Spleen (tissue), 13 donors: ENCODE measurements around the gene PHYH. TPM values are rescaled to one million over a fixed set of nuclear protein-coding genes. Genes with fewer than 3 reads are reported as not detected.
A peak's percentile ranks its signal among the peaks of the same experiment; 100 is the strongest.

Experiments used
- DNase-seq: peaks from one replicate; pipeline ENCODE4 v3.0.0-alpha.2; 2020
- H3K27ac ChIP-seq, 8 donors: fragments of 200-600 bp; sonication (generic) in 7 of 8; 1 replicate in 4 of 8; 2 replicates in 4 of 8; pipeline versions ENCODE4 v1.5.0 to v1.8.0; 2016 to 2021; ENCODE audit warnings: inconsistent platforms in 4 of 8, mild to moderate bottlenecking in 4 of 8, moderate library complexity in 1 of 8
- H3K27me3 ChIP-seq, 7 donors: fragments of 200-600 bp; sonication (generic) in 6 of 7; replicated peaks in 1 of 7; 1 replicate in 4 of 7; 2 replicates in 3 of 7; pipeline versions ENCODE4 v1.5.0 to v1.8.0; 2016 to 2021; ENCODE audit warnings: inconsistent platforms in 3 of 7, mild to moderate bottlenecking in 1 of 7
- H3K36me3 ChIP-seq, 6 donors: fragments of 200-600 bp; sonication (generic) in 5 of 6; 1 replicate in 4 of 6; 2 replicates in 2 of 6; pipeline versions ENCODE4 v1.5.0 to v1.8.0; 2016 to 2021; ENCODE audit warnings: inconsistent platforms in 2 of 6
- H3K4me1 ChIP-seq, 6 donors: fragments of 200-600 bp; sonication (generic) in 5 of 6; 1 replicate in 3 of 6; 2 replicates in 3 of 6; pipeline versions ENCODE4 v1.5.0 to v1.8.0; 2016 to 2021; ENCODE audit warnings: inconsistent platforms in 3 of 6
- H3K4me3 ChIP-seq, 8 donors: fragments of 200-600 bp; sonication (generic) in 7 of 8; 1 replicate in 4 of 8; 2 replicates in 4 of 8; pipeline versions ENCODE4 v1.5.0 to v1.8.0; 2016 to 2021; ENCODE audit warnings: inconsistent platforms in 4 of 8, mild to moderate bottlenecking in 4 of 8, moderate library complexity in 2 of 8
- H3K9me3 ChIP-seq, 8 donors: fragments of 200-600 bp; sonication (generic) in 7 of 8; 1 replicate in 4 of 8; 2 replicates in 4 of 8; pipeline versions ENCODE4 v1.5.0 to v1.8.0; 2016 to 2021; ENCODE audit warnings: inconsistent platforms in 4 of 8
- POLR2A ChIP-seq, 3 donors: fragments of 450-650 bp; IDR thresholded peaks; one replicate each; pipeline ENCODE4 v1.5.1; 2017; ENCODE audit warnings: antibody characterized with exemption in 3 of 3, mild to moderate bottlenecking in 1 of 3
- POLR2AphosphoS5 ChIP-seq, 3 donors: sonication (generic); formaldehyde crosslinking; IDR thresholded peaks; one replicate each; pipeline ENCODE4 v1.5.1; 2017; ENCODE audit warnings: antibody characterized with exemption in 3 of 3
- WGBS, 5 donors: extraction: QIAGEN DNeasy Blood & Tissue Kit in 3 of 5; methylation state at CpG; one replicate each; pipeline versions ENCODE4 v1.1.5 to v1.1.7; 2013 to 2018; 5-methylcytosine and 5-hydroxymethylcytosine counted together
- intact Hi-C: fragments of 100-400 bp; cut with DNase I; formaldehyde crosslinking; loops from one replicate; pipeline ENCODE4 v1.15.0; 2023; ENCODE audit warnings: low total_unique reads
- long read RNA-seq, 2 donors: transcript quantifications; one replicate each; lab custom pipeline, GENCODE V29; 2026
- polyA plus RNA-seq, 3 donors: library from polyadenylated mRNA; stranded (reverse); fragments of 200-250 nt; gene quantifications; one replicate each; pipeline ENCODE4 v1.2.1, GENCODE V29; 2013
- total RNA-seq, 7 donors: library from RNA; depleted of rRNA in 3 of 7; stranded (reverse); fragments of >200 nt in 3 of 7; fragmentation: NEBNext Ultra II Directional in 4 of 7; extraction: Animal tissue kit (Norgen Biotek cat#: 25700) in 4 of 7; gene quantifications; one replicate each; pipeline versions ENCODE4 v1.1.0 to v1.2.1, GENCODE V29; 2016 to 2021
- TF ChIP-seq, protein P1 (sequence below), 11 experiments: fragments of 200-600 bp in 7 of 11; fragments of 450-650 bp in 4 of 11; sonication (generic) in 4 of 11; IDR thresholded peaks in 8 of 11; conservative IDR thresholded peaks in 3 of 11; 1 replicate in 7 of 11; 2 replicates in 4 of 11; pipeline versions ENCODE4 v1.4.0 to v1.8.0; 2016 to 2021; ENCODE audit warnings: antibody characterized with exemption in 11 of 11, inconsistent platforms in 4 of 11, mild to moderate bottlenecking in 1 of 11
- donor health status: healthy with polysubstance abuse.
- donor health status: DM: no; HTN: no; CAD: no; lungs with moderate emphysema.
- donor health status: DM: no; HTN: no; CAD: no.
- donor health status: Bipolar disorder and iron deficiency.
- donor health status: healthy.
- donor health status: DM: no; HTN: no; CAD: no.
- donor health status: DM: yes; HTN: yes; CAD: no.

PHYH gene
- 10 to 100 TPM in 6 of 7 donors, 1 to 10 TPM in 1; 9.8 to 30.5 (median 14.7) TPM for total RNA-seq
- 10 to 100 TPM; 10.6 to 22.4 (median 12.5) TPM for polyA plus RNA-seq
- long read RNA-seq, donor 1, transcript PHYH-201 (9 exons, 1,577 nt) = major isoform, 9 of 10 reads
- long read RNA-seq, donor 1, partial matches to known transcripts = 0 of 10 reads
- long read RNA-seq, donor 1, other reads (novel, unspliced or antisense) = 0 of 10 reads
- long read RNA-seq, donor 2, transcript PHYH-201 (9 exons, 1,577 nt) = major isoform, 5 of 5 reads
- long read RNA-seq, donor 2, partial matches to known transcripts = 0 of 5 reads
- long read RNA-seq, donor 2, other reads (novel, unspliced or antisense) = 0 of 5 reads

DNA sequence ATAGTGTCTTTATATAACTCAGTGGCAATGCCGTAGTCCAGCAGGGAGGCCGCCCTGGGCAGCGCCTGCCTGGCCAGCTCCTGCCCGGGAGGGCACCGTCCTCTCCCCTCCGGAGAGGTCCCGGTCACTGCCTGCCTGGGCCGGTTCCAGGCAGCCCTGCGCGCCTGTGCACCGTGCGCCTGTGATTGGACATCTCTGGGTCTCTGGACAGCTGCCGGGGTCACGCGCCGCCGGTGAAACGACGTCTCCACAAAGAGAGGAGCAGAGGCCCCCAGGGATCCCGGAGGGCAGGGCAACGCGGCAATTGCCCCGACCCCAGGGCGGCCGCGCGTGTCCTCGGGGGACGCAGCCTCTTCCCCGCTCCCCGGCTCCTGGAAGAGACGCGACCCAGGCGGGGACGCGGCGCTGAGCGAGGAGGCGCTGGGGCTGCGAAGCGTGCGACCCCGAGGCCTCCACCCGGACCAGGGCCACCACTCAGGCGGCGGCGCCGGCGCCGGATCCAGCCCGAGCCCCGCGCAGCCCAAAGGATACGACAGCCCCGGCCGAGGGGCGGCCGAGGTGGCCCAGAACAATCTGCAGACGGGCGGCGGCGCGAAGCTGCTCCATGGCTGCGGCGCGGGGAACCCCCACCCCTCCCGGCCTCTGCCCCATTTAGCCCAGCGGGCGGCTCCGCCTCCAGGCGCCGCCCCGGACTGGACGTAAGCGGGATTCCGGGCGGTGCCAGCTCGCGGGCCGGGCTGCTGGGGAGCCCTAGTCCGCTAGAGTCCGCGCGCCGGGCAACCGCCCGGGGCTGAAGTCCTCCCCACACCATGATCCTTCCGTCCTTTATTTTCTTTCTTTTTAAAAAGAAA lies at the start of gene PHYH:
TSS of gene PHYH (minus strand) at position 628 of the 851 bp plus-strand sequence. CDS start at position 606, 22 bp downstream.
- Histone ChIP-seq H3K36me3 (peaks cover 0 to 8% (median 0%) of the 10 kb centered on the region in 6 donors), H3K9me3 (no peaks in the 10 kb centered on the region), H3K27me3 (no peaks in the 10 kb centered on the region), H3K27ac (peak within 1 kb of the TSS; percentile 93 to 98 (median 95)), H3K4me3 (peak within 1 kb of the TSS; percentile 63 to 90 (median 69)), H3K4me1 (peaks cover 14 to 43% (median 32%) of the 10 kb centered on the region in 6 donors)
- WGBS, 5 donors = 0 to 1% (median 0%) methylated on average over 50 to 88 of the region's 88 CpGs
- TF ChIP-seq POLR2AphosphoS5 (IDR thresholded peaks at IDR 0.05) (peak; percentile 75 to 84 (median 83)), POLR2A (IDR thresholded peaks at IDR 0.05) (peak in 1 of 3 donors; percentile 63)
- TF ChIP-seq, protein P1, sequence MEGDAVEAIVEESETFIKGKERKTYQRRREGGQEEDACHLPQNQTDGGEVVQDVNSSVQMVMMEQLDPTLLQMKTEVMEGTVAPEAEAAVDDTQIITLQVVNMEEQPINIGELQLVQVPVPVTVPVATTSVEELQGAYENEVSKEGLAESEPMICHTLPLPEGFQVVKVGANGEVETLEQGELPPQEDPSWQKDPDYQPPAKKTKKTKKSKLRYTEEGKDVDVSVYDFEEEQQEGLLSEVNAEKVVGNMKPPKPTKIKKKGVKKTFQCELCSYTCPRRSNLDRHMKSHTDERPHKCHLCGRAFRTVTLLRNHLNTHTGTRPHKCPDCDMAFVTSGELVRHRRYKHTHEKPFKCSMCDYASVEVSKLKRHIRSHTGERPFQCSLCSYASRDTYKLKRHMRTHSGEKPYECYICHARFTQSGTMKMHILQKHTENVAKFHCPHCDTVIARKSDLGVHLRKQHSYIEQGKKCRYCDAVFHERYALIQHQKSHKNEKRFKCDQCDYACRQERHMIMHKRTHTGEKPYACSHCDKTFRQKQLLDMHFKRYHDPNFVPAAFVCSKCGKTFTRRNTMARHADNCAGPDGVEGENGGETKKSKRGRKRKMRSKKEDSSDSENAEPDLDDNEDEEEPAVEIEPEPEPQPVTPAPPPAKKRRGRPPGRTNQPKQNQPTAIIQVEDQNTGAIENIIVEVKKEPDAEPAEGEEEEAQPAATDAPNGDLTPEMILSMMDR (IDR thresholded peaks at IDR 0.05 in 8 of 11, conservative IDR thresholded peaks at IDR 0.05 in 3 of 11) = peak in 2 of 11 experiments; percentile 13 to 26
- DNase-seq = peak; percentile 98
- intact Hi-C loops = loop anchor here (10.0 kb wide), 1 partner anchor 135 kb away; the partner anchor contains the start of gene MCM10

DNA sequence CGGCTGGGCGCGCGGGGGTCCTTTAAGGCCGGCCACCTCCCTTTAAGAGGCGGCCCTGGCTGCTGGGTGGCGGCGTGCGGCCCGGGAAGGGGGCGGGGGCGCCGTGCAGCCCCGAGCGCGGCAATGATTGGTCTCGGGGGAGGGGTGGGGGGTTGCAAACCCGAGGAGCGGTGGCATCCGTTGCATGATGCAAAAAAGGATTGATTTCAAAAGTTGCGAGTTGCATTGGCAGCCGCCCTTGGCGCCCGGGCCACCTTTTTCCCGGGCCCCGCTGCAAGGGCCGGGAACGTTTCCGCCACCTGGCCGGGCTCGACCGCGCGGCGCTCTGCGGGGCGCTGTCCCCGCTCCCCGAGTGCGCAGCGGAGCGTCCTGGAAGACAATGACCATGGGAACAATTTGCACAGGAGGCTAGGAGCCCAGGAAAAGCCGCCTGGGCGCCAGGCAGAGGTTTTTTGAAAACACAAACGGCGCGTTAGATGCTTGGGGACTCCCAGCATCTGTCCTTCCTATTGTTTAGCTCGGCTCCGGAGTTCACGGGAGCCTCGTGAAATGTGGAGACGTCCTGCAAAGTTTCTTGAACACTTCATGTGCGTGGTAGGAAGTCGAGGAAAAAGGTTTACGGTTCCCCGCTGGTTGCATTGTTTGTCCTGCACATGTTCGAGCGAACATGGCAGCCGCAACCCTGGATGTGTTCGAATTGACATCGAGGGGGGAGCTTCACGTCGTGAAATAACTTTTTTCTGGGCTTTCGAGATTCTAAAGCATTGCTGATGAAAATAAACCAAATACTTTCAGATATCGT lies 48.6 kb upstream of the PHYH start, which contains the start of gene SEPHS1:
TSS of gene SEPHS1 (minus strand) at position 78 of the 802 bp plus-strand sequence. CDS start 3,343 bp downstream, outside the sequence.
- intact Hi-C loops = no loop called here
- H3K27me3 ChIP-seq = peaks cover 0 to 25% (median 0%) of the 10 kb centered on the region in 7 donors
- 0 to 1% (median 0%) methylated on average over 44 to 65 of the region's 65 CpGs for WGBS, 5 donors
- peaks cover 0 to 14% (median 0%) of the 10 kb centered on the region in 6 donors for H3K36me3 ChIP-seq
- peak within 1 kb of the TSS; percentile 66 to 100 (median 98) for H3K4me3 ChIP-seq
- H3K27ac ChIP-seq = peak within 1 kb of the TSS; percentile 88 to 97 (median 95)
- H3K4me1 ChIP-seq = peaks cover 7 to 69% (median 45%) of the 10 kb centered on the region in 6 donors
- DNase-seq = peak; percentile 93
- TF ChIP-seq, protein P1 (IDR thresholded peaks at IDR 0.05 in 8 of 11, conservative IDR thresholded peaks at IDR 0.05 in 3 of 11) = no peak
- no peak for TF ChIP-seq POLR2A (IDR thresholded peaks at IDR 0.05)
- TF ChIP-seq POLR2AphosphoS5 (IDR thresholded peaks at IDR 0.05) = peak; percentile 13 to 76 (median 64)
- H3K9me3 ChIP-seq = no peaks in the 10 kb centered on the region

DNA sequence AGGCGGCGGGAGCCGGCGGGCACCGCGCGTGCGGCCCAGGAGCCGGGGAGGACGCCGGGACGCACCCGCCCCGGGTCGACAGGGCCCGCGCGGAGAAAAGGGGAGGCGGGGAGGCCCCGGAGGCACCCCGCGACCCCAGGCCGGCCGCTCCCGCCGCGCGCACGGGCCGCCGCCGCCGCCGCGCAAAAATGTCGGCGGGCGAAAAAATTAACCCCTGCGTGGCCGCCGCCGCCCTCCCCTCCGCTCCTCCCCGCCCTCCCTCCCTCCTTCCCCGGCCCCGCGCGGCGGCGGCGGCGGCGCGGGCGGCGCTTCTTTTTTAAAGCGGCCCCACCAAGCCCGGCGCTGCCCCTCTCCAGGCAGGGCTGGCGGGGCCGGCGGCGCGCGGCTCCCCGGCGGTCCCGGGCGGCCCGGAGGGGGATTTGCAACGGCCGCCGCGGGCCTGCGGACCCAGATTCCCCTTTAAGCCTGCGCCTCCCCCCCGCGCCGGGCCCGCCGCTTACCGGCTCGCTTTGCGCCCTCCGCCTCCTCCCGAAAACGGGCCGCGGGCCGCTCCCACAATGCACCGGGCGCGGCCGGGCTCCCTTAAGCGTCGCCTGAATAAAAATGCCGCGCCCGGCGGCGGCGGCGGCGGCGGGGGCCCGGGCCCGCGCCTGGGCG lies 47.8 kb upstream of the PHYH start:
- H3K4me1 ChIP-seq = peaks cover 7 to 70% (median 45%) of the 10 kb centered on the region in 6 donors
- peak; percentile 96 for DNase-seq
- peaks cover 0 to 17% (median 0%) of the 10 kb centered on the region in 7 donors for H3K27me3 ChIP-seq
- H3K27ac ChIP-seq = peak overlapping the region; percentile 88 to 97 (median 95)
- intact Hi-C loops = no loop called here
- no peak for TF ChIP-seq POLR2A (IDR thresholded peaks at IDR 0.05)
- no peak for TF ChIP-seq POLR2AphosphoS5 (IDR thresholded peaks at IDR 0.05)
- TF ChIP-seq, protein P1 (IDR thresholded peaks at IDR 0.05 in 8 of 11, conservative IDR thresholded peaks at IDR 0.05 in 3 of 11) = no peak
- peak overlapping the region; percentile 63 to 100 (median 98) for H3K4me3 ChIP-seq
- peaks cover 0 to 21% (median 0%) of the 10 kb centered on the region in 6 donors for H3K36me3 ChIP-seq
- no peaks in the 10 kb centered on the region for H3K9me3 ChIP-seq
- 0 to 1% (median 0%) methylated on average over 36 to 109 of the region's 109 CpGs for WGBS, 5 donors
